ENCODE results near the gene CDC20.

The CDC20 gene

DNA sequence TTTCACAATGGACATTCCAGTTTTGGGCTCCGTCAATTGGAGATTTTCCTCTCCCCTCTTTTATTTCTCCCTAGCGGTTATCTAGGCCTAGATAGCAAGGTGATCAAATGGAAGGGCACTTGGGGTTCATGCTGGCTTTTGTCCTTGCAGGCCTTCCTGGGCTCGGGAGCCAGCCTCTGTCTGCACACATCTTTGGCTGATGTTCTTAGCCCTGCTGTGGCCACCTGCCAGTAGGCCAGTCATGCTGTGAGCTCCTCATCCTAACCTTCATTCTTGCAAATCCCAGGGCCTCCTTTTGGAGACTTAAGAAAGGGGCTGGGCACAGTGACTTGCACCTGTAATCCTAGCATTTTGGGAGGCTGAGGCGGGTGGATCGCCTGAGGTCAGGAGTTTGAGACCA lies 44.5 kb upstream of the CDC20 start:
- TF ChIP-seq, protein P1, sequence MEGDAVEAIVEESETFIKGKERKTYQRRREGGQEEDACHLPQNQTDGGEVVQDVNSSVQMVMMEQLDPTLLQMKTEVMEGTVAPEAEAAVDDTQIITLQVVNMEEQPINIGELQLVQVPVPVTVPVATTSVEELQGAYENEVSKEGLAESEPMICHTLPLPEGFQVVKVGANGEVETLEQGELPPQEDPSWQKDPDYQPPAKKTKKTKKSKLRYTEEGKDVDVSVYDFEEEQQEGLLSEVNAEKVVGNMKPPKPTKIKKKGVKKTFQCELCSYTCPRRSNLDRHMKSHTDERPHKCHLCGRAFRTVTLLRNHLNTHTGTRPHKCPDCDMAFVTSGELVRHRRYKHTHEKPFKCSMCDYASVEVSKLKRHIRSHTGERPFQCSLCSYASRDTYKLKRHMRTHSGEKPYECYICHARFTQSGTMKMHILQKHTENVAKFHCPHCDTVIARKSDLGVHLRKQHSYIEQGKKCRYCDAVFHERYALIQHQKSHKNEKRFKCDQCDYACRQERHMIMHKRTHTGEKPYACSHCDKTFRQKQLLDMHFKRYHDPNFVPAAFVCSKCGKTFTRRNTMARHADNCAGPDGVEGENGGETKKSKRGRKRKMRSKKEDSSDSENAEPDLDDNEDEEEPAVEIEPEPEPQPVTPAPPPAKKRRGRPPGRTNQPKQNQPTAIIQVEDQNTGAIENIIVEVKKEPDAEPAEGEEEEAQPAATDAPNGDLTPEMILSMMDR (IDR thresholded peaks at IDR 0.05): no peak
- DNase-seq (ENCODE audit: low spot score): no peak
- H3K4me3 ChIP-seq: no peak overlapping the region
- H3K27ac ChIP-seq: no peak overlapping the region

DNA sequence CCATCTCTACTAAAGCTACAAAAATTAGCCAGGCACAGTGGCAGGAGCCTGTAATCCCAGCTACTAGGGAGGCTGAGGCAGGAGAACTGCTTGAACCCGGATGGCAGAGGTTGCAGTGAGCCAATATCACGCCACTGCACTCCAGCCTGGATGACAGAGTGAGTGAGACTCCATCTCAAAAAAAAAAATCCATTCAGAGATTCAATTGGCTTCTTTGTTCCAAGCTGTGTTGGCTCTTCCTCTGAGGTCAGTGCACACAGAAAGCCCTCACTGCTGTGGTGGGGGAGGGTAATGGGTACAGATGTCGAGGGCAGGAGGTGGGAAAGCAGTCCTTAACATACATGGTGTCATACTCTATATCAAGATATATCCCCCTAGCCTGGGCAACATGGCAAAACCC lies 43.3 kb upstream of the CDC20 start:
- TF ChIP-seq, protein P1 (IDR thresholded peaks at IDR 0.05): no peak
- DNase-seq (ENCODE audit: low spot score): no peak
- H3K4me3 ChIP-seq: no peak overlapping the region
- no peak overlapping the region for H3K27ac ChIP-seq

DNA sequence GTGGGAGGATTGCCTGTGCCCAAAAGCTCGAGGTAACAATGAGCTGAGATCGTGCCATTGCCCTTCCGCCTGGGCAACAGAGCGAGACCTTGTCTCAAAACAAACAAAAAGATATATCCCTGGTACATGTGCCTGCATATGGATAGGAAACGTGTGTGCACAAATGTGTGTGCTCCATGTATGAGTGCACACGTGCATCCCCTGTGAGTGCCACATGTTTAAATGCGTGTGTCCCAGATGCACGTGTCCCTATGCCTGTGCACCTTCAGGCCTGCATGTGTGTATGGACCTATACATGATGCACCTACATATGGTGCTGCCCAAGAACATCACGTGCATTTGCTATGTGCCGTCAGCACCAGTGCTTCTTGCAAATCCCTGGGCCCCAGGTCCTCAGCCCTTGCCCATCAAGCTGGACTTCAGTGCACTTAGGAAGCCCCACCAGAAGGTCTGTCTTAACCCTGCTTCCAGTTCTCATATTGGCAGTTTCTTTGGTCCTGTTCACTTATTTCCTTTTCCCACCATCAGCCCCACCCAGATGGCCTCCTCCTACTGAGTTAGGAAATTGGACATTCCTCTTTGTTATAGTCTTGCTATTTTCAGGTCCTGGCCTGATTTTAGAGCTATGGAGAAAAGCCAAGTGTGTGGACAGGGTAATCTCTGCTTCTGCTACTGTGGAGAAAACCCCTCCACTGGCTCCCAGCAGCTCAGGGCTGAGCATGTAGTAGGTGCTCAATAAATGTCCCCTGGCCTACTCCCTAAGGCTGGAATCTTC lies 42.6 kb upstream of the CDC20 start:
- H3K4me3 ChIP-seq: no peak overlapping the region
- no peak overlapping the region for H3K27ac ChIP-seq
- DNase-seq (ENCODE audit: low spot score): no peak
- TF ChIP-seq, protein P1 (IDR thresholded peaks at IDR 0.05): no peak

DNA sequence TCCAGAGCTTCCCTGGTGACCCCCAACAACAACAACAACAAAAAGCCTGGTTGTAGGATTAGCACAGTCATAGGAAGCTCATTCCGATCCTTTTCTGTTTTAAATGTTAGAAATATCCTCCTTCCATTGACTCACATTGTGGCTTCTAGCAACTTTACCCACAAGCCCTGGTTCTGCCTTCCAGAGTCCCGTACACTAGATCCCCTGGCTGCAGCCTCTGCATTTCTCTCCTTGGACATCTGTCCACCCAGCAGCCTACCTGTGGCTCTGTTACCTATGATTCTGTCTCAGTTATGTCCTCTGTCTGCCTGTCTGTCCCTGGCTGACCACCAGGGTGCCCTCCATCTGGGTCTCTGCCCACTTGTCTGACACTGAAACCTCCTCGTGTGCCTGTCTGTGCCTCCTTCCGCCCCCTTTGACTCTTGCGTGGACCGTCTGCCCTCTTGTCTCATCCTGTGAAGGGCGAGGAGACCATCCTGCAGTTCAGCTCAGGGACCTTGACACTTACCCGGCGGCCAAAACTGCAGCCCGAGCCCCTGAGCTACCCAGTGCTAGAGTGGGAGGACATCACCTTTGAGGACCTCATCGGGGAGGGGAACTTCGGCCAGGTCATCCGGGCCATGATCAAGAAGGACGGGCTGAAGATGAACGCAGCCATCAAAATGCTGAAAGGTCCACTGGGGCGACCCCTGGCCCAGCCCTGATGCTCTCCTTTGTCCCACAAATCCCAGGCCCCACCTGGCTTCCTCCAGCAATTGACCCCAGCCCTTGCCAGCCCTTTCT lies 41.9 kb upstream of the CDC20 start:
- no peak for DNase-seq (ENCODE audit: low spot score)
- no peak overlapping the region for H3K27ac ChIP-seq
- no peak overlapping the region for H3K4me3 ChIP-seq
- TF ChIP-seq, protein P1 (IDR thresholded peaks at IDR 0.05): no peak

DNA sequence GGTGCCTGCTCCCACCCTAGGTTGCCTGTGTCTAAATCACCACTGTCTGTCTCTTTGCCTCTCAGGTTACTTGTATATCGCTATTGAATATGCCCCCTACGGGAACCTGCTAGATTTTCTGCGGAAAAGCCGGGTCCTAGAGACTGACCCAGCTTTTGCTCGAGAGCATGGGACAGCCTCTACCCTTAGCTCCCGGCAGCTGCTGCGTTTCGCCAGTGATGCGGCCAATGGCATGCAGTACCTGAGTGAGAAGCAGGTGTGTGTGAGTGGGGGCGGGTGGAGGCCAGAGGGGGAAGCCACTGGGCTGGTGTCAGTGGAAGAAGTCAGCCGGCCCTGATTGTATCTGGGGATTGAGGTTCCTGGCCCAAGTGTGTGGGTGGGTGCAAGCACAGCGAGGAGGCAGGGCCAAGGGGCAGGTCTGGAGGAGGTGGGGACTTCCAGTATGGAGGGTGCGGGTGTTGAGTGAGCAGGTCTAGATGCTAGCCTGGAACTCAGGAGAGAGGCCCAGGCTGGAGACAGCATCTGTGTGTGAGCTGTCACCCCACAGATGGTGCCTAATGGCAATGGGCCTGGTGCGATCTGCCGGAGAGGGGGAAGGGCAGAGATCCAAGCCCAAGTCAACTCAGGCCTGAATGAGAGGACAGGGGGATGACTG lies 40.8 kb upstream of the CDC20 start:
- TF ChIP-seq, protein P1 (IDR thresholded peaks at IDR 0.05): no peak
- no peak overlapping the region for H3K27ac ChIP-seq
- peak; percentile 29 for DNase-seq (ENCODE audit: low spot score)
- no peak overlapping the region for H3K4me3 ChIP-seq

DNA sequence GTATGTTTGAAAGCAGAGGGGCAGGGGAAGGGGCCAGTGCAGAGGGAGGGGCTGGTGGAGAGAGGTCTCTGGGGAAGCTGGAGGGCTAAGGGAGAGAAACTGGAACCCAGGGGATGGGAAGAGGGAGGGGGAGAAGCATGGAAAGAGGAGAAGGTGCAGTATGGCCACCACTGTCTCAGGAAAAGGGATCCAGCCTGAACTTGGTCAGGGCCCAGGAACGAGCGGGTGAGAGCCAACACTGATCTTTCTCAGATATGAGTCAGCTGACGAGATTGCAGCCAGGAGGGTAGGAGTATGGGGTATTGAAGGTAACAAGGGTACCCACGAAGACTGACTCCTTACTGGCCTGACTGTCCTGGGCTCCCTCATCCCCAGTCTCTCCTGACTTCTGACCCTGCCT lies 40.0 kb upstream of the CDC20 start:
- Histone ChIP-seq H3K27ac (no peak overlapping the region), H3K4me3 (no peak overlapping the region)
- DNase-seq (ENCODE audit: low spot score): peak; percentile 28
- TF ChIP-seq, protein P1 (IDR thresholded peaks at IDR 0.05): no peak
